Activated CD4-positive, alpha-beta T cell treated with anti-CD3 and anti-CD28 coated beads, Interleukin-2, Interleukin-6, amounts not matched to agents 100 ng/mL and 50 ng/mL, durations not matched to agents 16 hours and 8 hours (primary cell): ENCODE results near the gene NAALADL1.
"Not testable (repeated sequence)": the region's sequence is repeated elsewhere in the genome, so short reads cannot be mapped to it uniquely, and the experiment has no call there.

Experiments
- DNase-seq: peaks from one replicate; pipeline ENCODE4 v3.0.0-alpha.2; 2020

Gene NAALADL1

DNA sequence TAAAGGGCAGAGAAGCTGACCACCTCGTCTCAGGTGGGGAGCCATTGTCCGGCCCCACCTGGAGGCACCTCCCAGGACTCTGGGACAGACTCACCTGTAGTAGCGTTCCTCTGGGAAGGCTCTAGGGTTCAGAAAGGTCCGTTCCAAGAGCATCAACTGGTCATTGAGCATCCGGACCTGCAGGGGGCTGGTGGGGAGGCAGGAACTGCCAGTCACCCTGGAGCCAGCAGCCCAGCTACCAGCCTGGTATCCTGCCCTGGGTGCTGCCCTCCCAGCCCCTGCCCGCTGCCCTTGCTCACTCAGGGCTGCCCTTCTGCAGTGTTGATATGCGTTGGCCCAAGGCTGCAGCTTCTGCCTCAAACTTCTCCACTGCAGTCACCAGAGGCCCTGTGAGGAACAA is 12.6 kb downstream of the NAALADL1 start:
- DNase-seq: no peak

DNA sequence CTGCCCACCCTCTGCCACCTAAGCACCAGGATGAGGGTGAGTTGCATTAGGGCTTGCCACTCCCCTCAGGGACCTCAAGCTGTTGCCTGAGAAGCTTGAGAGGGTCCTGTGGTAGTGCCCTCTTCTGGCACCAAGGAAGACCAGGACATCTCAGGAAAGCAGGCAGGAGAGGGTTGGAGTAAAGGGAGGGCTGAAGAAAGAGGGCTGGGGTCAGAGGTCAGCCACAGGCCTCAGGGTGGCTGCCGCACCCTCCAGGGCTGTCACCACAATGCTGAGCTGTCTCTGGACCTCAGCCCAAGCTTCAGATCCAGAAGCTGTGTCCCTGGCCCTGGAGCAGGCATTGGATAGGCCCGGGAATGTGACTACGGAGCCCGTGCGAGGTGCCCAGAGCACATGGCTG is 13.3 kb downstream of the NAALADL1 start:
- no peak for DNase-seq

DNA sequence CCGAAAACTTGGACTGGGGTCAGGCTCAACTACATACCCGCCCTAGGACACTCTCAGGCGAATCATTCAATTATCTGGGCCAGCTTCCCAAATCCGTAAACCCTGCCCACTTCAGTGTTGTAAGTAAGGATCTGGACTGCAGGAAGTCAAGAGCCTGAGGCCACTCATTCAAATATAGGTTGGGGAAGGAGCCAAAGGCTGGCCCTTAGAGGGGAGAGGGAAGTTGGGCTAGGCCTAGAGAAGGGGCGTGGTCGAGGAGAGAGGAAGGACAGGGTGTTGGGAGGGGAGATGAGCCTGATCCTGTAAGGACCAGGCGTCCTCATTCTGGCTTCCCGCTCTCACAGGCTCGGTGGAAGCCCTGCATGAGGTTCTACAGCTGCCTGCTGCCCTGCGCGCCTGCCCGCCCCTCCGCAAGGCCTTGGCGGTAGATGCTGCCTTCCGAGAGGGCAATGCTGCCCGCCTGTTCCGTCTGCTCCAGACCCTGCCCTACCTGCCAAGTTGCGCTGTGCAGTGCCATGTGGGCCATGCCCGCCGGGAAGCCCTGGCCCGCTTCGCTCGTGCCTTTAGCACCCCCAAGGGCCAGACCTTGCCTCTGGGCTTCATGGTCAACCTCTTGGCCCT is 14.4 kb downstream of the NAALADL1 start:
- no peak for DNase-seq

DNA sequence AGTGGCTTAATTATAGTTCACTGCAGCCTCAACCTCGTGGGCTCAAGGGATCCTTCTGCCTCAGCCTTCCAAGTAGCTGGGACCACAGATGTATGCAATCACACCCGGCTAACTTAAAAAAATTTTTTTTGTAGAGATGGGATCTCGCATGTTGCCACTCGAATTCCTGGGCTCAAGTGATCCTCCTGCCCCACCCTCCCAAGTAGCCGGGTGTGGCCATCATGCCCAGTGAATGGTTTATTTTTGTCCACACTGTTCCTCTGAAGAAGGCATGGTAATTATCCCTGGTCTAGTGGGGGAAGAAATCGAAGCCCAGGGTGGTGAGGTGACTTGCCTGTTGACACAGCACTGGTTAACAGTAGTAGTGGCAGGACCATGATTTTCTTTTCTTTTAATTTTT is 15.5 kb downstream of the NAALADL1 start:
- DNase-seq: no peak

DNA sequence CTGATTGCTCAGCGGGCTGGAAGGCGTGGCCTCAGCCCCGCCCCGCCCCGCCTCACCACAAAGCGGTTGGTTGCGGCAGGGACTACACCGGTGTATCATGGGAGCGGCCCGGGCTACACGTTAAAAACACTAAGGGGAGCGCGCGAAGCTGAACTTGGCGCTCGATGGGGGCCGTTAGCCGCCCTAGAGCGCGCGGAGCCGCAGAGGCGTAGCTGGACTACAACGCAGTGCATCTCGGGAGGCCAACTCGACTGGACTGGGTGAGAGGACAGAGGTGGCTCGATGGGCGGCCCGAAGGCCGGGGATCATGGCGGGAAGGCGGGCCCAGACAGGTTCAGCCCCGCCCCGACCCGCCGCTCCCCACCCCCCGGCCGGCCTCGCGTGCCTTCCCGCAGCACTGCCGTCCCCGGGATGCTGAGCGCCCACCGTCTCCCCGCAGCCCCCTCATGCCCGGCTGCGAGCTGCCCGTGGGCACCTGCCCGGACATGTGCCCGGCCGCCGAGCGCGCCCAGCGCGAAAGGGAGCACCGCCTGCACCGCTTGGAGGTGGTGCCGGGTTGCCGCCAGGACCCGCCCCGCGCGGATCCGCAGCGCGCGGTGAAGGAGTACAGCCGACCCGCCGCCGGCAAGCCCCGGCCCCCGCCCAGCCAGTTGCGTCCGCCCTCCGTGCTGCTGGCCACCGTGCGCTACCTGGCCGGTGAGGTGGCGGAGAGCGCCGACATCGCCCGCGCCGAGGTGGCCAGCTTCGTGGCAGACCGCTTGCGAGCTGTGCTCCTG is 17.3 kb downstream of the NAALADL1 start, which contains the start of gene SAC3D1:
SAC3D1 (plus strand) TSS at position 364 of the 776 bp plus-strand sequence; CDS start at position 447, 83 bp downstream.
- peak; percentile 95 for DNase-seq

DNA sequence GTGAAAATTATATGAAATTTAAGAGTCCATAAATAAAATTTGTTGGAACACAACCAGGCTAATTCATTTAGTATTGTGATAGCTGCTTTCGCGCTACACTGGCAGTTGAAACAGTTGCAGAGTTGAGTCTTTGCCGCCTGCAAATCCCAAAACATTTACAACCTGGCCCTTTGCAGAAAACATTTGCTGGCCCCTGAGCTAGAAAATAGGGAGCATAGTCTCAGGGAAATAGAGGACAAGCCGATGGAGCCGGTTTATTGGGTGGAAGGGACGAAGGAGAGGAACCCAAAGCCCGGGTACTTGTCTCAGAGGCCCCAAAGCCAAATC is 17.9 kb downstream of the NAALADL1 start:
- DNase-seq: no peak

DNA sequence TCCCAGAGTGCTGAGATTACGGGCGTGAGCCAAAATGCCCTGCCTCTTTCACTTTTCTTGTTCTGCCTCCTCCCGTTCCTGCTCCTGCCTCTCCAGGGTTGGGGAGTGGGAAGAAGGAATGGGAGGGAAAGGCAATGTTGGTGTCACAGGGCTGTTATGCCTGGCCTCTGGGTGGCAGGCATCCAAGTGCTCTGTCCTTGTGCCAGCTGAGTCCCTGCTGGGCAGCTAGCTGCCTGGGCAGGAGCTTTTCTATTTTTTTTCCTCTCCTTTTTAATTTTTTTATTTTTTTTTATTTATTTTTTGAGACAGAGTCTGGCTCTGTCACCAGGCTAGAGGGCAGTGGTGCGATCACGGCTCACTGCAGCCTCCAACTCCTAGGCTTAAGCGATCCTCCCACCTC is 21.4 kb downstream of the NAALADL1 start:
- DNase-seq: no peak

DNA sequence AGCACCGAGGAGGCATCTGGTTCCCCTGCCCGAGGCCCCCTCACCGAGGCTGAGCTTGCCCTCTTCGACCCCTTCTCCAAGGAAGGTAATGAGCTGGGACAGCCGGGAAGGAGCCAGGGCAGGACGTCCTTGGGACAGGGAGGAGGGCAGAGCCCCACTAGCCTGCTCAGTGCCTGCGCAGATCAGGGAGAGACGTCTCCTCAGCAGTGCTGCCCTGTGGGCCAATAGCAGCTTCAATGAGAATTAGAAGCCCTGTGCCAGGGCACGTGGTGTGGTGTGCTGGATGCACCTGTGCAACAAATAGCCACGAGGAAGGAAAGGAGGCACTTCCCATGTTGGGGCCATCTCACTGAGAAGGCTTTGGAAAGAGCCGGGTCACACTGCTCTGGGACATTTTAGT is 22.8 kb downstream of the NAALADL1 start:
- no peak for DNase-seq

DNA sequence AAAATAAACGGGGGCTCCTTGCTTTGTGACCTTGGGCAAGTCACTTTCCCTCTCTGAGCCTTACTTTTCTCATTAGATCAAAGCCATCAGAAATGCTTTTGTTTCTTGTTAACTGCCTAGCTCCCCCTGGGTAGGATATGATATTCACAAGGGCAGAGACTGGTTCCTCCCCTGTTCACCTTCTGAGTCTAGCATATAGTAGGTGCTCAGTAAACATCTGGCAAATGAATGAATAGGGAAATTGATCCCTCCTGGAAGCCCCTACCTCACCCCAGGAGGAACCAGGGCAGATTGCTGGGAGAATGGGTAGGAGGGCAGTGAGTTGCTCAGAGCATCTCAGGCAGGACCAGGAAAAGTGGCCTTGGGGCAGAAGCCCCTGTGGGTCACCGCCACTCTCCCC is 23.9 kb downstream of the NAALADL1 start:
- no peak for DNase-seq

DNA sequence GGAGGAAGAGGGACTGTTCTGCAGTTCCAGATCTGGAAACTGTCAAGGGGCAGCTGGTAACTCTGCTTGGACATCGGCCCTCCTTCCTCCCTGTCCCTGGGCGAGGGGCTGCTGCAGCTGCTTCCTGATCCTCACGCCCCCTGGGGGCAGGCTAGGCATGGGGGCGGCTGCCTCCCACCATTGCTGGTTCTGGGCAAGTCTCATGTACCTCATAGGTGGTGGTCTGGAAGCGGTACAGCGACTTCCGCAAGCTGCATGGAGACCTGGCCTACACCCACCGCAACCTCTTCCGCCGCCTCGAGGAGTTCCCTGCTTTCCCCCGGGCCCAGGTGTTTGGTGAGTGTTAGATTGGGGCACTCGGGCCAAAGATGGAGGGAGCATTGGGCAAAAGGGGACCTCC is 26.1 kb downstream of the NAALADL1 start:
- no peak for DNase-seq

DNA sequence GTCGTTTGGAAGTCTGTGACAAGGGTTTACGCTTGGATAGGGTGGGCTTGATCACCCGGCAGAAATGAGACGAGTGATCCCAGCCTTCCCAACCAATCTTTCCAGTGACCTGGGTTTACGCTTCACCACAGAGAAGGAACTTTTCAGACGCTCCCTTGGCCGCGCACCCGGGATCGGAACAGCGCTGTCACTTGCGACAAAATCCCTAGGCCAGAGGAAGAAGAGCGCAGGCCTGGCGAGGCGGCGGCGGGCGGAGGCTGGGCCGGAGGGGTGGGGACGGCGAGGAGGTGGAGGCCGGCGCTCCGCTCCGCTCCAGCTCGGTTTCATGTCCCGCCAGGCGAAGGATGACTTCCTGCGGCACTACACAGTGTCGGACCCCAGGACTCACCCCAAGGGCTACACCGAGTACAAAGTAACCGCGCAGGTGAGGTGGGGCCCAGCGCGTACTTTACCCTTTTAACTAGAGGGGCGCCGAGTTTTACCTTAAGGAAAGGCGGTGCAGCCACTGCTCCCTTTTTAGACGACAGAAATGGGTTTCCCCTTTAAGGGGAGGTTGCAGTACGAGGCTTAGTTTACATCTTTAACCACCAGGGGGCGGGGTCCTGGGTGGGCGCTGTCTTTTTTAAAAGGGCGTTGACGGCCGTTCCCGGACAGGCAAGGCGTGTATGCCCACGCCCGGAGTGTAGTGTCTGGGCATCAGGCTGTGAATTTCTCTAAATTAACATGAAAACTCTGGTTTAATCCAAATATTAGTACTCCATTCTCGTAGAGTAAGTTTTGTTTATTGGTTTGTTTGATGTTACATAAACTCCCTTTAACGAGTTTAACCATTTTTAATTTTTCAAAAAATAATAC is 30.9 kb downstream of the NAALADL1 start, which contains the start of gene SNX15:
SNX15 (plus strand) TSS at position 227 of the 855 bp plus-strand sequence; CDS start at position 326, 99 bp downstream.
- peak; percentile 97 for DNase-seq

DNA sequence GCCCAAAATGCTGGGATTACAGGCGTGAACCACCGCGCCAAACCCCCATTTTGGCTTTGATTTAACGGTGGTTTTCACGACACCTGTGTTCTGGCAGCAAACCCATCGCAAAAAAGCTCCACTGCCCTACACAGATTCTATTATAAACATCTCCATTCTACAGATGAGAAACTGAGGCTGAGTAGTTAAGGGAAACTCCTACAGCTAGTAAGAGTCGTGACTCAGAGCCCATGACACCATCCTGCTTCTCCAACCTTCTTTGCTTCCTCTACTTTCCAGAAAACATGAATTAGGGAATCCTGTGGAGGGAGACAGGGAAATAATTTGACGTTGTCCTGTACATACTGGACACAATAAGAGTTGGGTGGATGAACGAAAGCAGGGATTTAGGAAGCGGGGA is 31.5 kb downstream of the NAALADL1 start:
- no peak for DNase-seq

DNA sequence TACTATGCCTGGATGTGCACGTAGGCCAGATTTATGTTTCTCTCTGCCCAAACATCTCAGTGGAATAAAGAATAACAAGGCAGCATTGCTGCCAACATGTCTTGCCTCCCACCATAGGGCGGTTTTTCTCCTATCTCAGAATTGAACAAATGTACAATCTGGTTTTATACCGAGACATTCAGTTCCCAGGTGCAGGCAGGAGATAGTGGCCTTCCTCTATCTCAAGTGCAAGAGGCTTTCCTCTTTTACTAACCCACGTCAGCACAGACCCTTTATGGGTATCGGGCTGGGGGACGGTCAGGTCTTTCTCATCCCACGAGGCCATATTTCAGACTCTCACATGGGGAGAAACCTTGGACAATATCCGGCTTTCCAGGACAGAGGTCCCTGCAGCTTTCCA is 34.9 kb downstream of the NAALADL1 start:
- DNase-seq: not testable (repeated sequence)

DNA sequence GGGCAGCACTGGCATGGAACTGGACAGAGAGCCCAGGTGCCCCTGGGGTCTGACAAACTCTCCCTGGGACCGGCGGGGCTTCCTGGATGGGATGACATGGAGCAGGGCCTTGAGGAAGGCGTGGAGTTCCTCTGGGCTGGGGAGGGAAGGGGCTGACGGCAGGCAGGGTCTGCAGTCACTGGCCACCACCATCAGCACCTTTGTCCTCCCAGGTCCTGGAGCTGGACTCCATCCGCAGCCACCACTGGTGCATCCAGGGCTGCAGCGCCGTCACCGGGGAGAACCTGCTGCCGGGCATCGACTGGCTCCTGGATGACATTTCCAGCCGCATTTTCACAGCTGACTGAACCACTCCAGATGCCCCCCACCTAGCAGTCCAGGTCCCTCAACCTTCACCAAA is 36.8 kb downstream of the NAALADL1 start:
- DNase-seq: no peak

DNA sequence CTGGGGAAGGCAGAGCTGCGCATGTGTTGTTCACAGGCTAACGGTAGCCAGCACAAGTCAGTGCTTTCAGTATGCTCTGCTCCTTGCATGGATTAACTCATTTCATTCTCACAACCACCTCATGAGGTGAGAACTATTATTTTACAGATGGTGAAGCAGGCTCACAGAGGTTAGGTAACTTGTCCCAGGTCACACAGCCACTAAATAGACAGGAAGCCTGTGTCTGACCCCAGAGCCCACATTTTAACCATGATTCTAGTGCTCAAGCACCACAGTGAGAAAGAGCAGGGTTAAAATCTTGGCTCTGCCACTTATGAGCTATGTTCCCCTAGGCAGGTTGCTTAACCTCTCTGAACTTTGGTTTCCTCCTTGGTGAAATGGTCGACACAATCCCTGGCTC is 37.4 kb downstream of the NAALADL1 start:
- no peak for DNase-seq

DNA sequence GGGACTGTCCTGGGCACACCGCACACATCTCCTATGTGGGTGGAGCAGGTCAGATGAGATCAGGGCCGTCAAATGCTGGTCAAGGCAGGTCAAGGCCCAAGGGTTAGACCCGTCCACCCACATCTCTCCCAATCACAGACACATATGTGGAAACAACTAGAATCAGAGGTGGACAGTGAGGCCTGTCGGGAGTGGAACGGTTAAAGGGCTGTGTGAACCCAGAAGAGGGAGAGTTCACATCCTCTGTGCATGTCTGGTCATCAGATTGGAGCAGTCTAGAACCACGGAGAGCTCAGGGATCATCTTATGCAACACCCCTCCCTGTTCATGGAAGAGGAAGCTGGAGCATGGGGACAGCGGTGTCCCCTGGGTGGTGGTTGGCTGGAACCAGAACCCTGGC is 38.5 kb downstream of the NAALADL1 start:
- DNase-seq: no peak

DNA sequence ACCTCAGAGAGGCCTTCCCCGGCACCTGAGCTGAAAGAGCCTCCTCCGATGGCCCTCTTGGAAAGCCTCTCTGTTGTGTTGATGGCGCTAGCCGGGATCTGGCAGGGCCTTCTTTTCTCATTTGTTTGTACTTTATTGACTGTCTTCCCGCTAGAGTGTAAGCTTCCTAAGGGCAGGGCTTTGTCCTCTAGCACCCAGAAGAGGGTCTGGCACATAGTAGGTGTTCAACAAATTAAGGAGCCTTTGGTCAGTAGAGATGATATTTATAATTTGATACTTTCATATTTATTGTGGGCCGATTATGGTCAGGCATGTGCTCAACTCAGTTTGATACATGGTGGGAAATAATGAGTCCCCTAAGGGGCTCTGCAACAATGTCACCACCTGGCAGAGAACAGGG is 40.4 kb downstream of the NAALADL1 start:
- no peak for DNase-seq

DNA sequence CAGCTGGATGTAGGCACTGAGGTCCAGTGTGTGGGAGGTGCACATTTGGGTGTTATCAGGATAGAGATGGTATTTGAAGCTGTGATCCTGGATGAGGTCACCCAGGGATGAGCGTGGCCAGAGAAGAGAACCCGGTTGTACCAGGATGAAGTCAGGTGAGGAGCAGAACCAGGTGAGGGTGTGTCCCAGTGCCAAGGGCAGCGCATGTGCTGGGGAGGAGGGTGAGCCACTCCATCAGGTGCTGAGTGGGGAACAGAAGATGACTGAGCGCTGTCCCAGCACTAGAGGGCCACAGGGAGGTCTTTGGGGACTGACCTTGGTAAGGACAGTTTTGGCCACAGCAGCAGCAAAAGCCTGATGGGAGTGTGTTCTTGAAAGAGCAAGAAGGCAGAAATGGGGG is 41.6 kb downstream of the NAALADL1 start:
- DNase-seq: no peak

DNA sequence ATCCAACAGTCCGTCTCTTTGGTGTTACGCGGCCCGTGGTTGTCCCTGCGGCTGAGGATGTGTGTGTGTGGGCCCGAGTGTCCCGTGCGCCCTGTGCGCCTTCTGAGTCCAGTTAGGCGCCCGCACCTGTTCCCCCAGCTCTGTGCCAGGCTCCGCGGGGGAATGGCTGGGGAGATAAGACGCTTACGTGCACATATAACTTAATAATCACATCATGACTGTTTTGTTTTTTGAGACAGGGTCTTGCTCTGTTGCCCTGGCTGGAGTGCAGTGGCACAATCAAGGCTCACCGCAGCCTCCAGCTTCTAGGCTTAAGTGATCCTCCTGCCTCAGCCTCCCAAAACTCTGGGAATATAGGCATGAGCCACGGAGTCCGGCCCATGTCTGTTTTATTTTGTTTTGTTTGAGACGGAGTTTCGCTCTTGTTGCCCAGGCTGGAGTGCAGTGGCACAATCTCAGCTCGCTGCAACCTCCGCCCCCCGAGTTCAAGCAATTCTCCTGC is 43.6 kb downstream of the NAALADL1 start:
- no peak for DNase-seq

DNA sequence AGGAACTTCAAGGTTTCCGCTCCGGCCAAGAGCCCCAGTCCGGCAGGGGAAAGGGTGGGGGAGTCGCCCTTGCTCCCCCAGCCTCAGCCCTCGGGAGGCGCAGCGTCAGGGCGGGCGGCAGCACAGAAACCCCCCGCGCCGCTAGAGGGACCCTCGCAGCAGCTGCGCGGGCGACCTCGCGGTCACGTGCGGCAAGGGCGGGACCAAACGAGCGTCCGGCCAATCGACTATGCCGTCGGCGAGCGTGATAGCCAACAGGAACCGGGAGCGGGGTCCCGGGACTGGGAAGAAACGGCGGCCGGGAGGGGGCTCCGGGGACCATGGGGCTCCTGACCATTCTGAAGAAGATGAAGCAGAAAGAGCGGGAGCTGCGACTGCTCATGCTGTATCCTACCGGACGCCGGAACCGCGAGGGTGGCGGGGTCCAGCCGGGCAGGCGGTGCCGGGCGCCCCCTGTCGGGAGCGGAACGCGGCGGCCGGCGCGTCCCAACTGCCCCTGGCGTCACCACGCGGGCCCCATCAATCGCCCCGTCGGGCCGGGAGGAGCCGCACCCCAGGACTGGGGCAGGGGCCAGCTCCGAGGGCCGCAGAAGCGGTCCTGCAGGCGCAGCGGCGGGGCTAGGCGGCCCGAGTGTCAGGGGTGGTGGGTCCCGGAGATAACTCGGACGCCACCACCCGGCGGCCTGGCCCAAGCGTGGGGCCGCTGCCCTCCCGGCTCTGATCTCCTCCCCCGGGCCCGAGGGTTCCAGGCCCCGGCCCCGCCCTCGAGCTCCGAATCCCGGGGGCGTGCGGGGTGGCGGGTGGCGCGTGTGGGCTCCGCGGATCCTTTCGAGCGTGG is 44.2 kb downstream of the NAALADL1 start, which contains the start of gene ARL2:
ARL2 (plus strand) TSS at position 273 of the 838 bp plus-strand sequence; CDS start at position 321, 48 bp downstream.
- peak; percentile 93 for DNase-seq

DNA sequence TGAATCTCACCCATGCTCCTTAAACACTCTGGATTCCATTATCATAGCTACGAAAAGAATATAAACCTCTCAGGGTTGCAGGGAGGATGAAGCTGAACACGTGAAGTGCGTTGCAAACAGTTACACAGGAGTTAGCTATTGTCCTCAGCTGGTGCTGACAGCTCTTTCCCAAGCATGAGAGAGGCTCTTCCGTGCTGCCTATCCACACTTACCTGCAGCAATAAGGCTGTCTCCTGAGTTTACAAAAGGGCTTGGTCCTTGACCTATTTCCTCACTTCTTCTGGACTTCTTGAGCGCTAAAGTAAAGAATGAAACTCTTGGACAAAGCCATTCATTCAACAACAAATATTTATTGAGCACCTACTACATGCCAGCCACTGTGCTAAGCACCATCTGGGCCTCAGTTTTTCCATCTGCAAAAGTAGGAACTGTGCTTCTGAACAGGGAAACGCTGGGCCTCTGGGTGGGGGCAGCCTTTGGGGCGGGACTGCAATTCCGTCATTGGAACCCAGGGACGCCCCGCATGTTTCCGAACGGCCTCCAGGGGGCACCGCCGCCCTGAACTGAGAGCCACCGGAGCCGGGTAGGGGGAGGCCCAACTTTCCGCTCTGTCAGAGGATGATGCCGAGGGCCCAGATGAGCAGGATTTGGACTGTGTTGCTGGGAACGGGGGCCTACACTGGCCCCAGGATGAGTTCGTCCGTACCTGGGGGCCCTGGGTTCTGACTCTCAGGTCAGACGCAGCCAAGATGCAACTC is 45.0 kb downstream of the NAALADL1 start:
- peak; percentile 94 for DNase-seq

DNA sequence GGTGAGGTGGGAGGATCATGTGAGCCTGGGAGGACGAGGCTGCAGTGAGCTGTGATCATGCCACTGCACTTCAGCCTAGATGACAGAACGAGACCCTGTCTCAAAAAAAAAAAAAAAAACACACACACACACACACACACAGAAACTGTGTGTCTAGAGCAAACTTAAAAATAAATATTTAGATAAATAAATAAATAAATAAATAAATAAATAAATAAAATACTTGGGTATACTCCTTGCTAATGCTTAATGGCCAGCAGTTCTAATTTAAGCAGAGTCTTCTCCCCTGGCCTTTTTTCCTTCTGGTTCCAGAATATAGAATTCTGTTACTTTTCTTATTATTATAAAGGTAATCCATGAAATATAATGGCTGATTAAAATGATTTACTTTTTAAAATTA is 49.5 kb downstream of the NAALADL1 start:
- DNase-seq: no peak
